ENCODE results near the gene PKP4. TPM values are rescaled to one million over a fixed set of nuclear protein-coding genes. Genes with fewer than 3 reads are reported as not detected.
"Not testable (repeated sequence)": the region's sequence is repeated elsewhere in the genome, so short reads cannot be mapped to it uniquely, and the experiment has no call there.

PKP4 gene
- total RNA-seq, 1 experiment from 2014 or later, result 52.0 TPM

- DNase-seq (ENCODE audit: extremely low read depth, low read depth), result no peak
Observed at GRCh38 chr2:158464426-158465281, 7.9 kb downstream of the PKP4 start.

- DNase-seq (ENCODE audit: extremely low read depth, low read depth), result no peak
Observed at GRCh38 chr2:158467248-158467647, 10.5 kb downstream of the PKP4 start.

GRCh38 chr2:158472829-158473228 is 16.1 kb downstream of the PKP4 start:
- not testable (repeated sequence) for DNase-seq (ENCODE audit: extremely low read depth, low read depth)

GRCh38 chr2:158473300-158473699 is 16.5 kb downstream of the PKP4 start:
- DNase-seq (ENCODE audit: extremely low read depth, low read depth), result not testable (repeated sequence)

GRCh38 chr2:158473719-158474392 is 17.1 kb downstream of the PKP4 start:
- no peak for DNase-seq (ENCODE audit: extremely low read depth, low read depth)

- not testable (repeated sequence) for DNase-seq (ENCODE audit: extremely low read depth, low read depth)
Observed at GRCh38 chr2:158474526-158475011, 17.8 kb downstream of the PKP4 start.

GRCh38 chr2:158477202-158477601 is 20.4 kb downstream of the PKP4 start:
- no peak for DNase-seq (ENCODE audit: extremely low read depth, low read depth)

GRCh38 chr2:158478237-158478636 is 21.5 kb downstream of the PKP4 start:
- no peak for DNase-seq (ENCODE audit: extremely low read depth, low read depth)

GRCh38 chr2:158478816-158479215 is 22.1 kb downstream of the PKP4 start:
- no peak for DNase-seq (ENCODE audit: extremely low read depth, low read depth)

- no peak for DNase-seq (ENCODE audit: extremely low read depth, low read depth)
Observed at GRCh38 chr2:158481116-158481515, 24.4 kb downstream of the PKP4 start.

GRCh38 chr2:158482594-158482993 is 25.8 kb downstream of the PKP4 start:
- DNase-seq (ENCODE audit: extremely low read depth, low read depth), result no peak

- no peak for DNase-seq (ENCODE audit: extremely low read depth, low read depth)
Observed at GRCh38 chr2:158484892-158485556, 28.3 kb downstream of the PKP4 start.

- no peak for DNase-seq (ENCODE audit: extremely low read depth, low read depth)
Observed at GRCh38 chr2:158486150-158486969, 29.6 kb downstream of the PKP4 start.

GRCh38 chr2:158486970-158487325 is 30.2 kb downstream of the PKP4 start:
- no peak for DNase-seq (ENCODE audit: extremely low read depth, low read depth)

GRCh38 chr2:158487419-158487818 is 30.7 kb downstream of the PKP4 start:
- DNase-seq (ENCODE audit: extremely low read depth, low read depth), result no peak

GRCh38 chr2:158488442-158489216 is 31.9 kb downstream of the PKP4 start:
- DNase-seq (ENCODE audit: extremely low read depth, low read depth), result no peak

- no peak for DNase-seq (ENCODE audit: extremely low read depth, low read depth)
Observed at GRCh38 chr2:158489366-158490112, 32.8 kb downstream of the PKP4 start.

GRCh38 chr2:158491072-158491471 is 34.3 kb downstream of the PKP4 start:
- DNase-seq (ENCODE audit: extremely low read depth, low read depth), result no peak

- no peak for DNase-seq (ENCODE audit: extremely low read depth, low read depth)
Observed at GRCh38 chr2:158493458-158493857, 36.7 kb downstream of the PKP4 start.
